Stomach (tissue), 9 donors: ENCODE data around the gene CRACDL. TPM values are rescaled to one million over a fixed set of nuclear protein-coding genes. Genes with fewer than 3 reads are reported as not detected.

Experiments used
- DNase-seq, 2 donors: peaks; one replicate each; pipeline versions ENCODE4 v3.0.0 to v3.0.0-alpha.2; 2013 to 2019
- H3K27ac ChIP-seq, 5 donors: fragments of 200-600 bp in 4 of 5; sonication (generic) in 4 of 5; one replicate each; pipeline ENCODE4 v1.5.1; 2013 to 2019; ENCODE audit warnings: mild to moderate bottlenecking in 1 of 5, moderate library complexity in 1 of 5
- H3K27me3 ChIP-seq, 3 donors: fragments of 200-600 bp; sonication (generic); one replicate each; pipeline ENCODE4 v1.5.1; 2017 to 2019; ENCODE audit warnings: mixed run types in 1 of 3
- H3K36me3 ChIP-seq, 4 donors: fragments of 200-600 bp; sonication (generic); 1 replicate in 3 of 4; 2 replicates in 1 of 4; pipeline ENCODE4 v1.5.1; 2016 to 2019
- H3K4me1 ChIP-seq, 4 donors: fragments of 200-600 bp; sonication (generic); one replicate each; pipeline ENCODE4 v1.5.1; 2016 to 2019
- H3K4me3 ChIP-seq, 4 donors: fragments of 200-600 bp; sonication (generic) in 3 of 4; one replicate each; pipeline ENCODE4 v1.5.1; 2016 to 2019; ENCODE audit warnings: mild to moderate bottlenecking in 1 of 4
- H3K9me3 ChIP-seq, 4 donors: fragments of 200-600 bp; sonication (generic); one replicate each; pipeline ENCODE4 v1.5.1; 2016 to 2019
- EP300 ChIP-seq: sonication (generic); formaldehyde crosslinking; IDR thresholded peaks from one replicate; pipeline ENCODE4 v1.6.1; 2017; ENCODE audit warnings: antibody characterized with exemption
- POLR2A ChIP-seq, 4 donors: fragments of 450-650 bp; IDR thresholded peaks; one replicate each; pipeline ENCODE4 v1.6.1; 2016; ENCODE audit warnings: antibody characterized with exemption in 4 of 4, control low read depth in 2 of 4, mild to moderate bottlenecking in 1 of 4, moderate library complexity in 1 of 4
- POLR2AphosphoS5 ChIP-seq, 3 donors: sonication (generic); formaldehyde crosslinking; IDR thresholded peaks; one replicate each; pipeline ENCODE4 v1.6.1; 2016; ENCODE audit warnings: antibody characterized with exemption in 3 of 3
- WGBS, 5 donors: extraction: QIAGEN DNeasy Blood & Tissue Kit in 3 of 5; methylation state at CpG; one replicate each; pipeline versions ENCODE4 v1.1.5 to v1.1.7; 2013 to 2018; 5-methylcytosine and 5-hydroxymethylcytosine counted together
- intact Hi-C: fragments of 100-400 bp; cut with DNase I; formaldehyde crosslinking; loops from one replicate; pipeline ENCODE4 v1.15.1; 2023; ENCODE audit warnings: low total_unique reads
- polyA plus RNA-seq, 3 donors: library from polyadenylated mRNA; stranded (reverse); fragments of 200-250 nt; gene quantifications; one replicate each; pipeline ENCODE4 v1.2.3, GENCODE V29; 2013
- total RNA-seq, 5 donors: library from RNA; depleted of rRNA; stranded (reverse); fragments of >200 nt; gene quantifications; one replicate each; pipeline versions ENCODE4 v1.1.0 to v1.2.3, GENCODE V29; 2014 to 2016
- TF ChIP-seq, protein P1 (sequence below), 7 experiments: fragments of 450-650 bp in 4 of 7; fragments of 200-600 bp in 3 of 7; sonication (generic) in 3 of 7; IDR thresholded peaks; one replicate each; pipeline ENCODE4 v1.5.1; 2016 to 2019; ENCODE audit warnings: antibody characterized with exemption in 7 of 7, control low read depth in 2 of 7, mild to moderate bottlenecking in 1 of 7
- donor health status: healthy with polysubstance abuse.
- donor health status: Bipolar disorder and iron deficiency.
- donor health status: healthy.

The CRACDL gene
- total and polyA plus RNA-seq, 8 donors: 5.4 to 205 (median 7.8) TPM

DNA sequence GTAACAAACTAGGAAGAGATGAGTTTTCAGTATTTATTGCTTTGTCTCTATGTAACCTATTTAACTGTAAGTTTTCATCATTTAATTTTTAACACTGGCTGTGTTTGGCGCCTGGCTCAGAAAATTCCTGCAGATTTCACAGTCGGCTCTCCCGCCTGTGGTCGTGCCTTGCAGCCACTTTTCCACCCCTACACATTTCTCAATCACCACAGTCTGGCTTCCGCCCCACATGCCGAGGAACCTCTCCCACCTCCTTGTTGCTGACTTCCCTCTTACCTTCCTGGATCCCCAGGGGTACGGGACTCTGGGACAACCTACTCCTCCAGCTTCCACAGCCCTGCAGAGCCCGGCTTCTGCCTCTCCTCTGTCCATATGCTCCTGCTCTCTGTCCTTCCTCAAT lies 163.5 kb downstream of the CRACDL start:
- H3K4me3 ChIP-seq: no peak overlapping the region
- no peaks in the 10 kb centered on the region for H3K36me3 ChIP-seq
- peaks cover 11 to 39% (median 29%) of the 10 kb centered on the region in 4 donors for H3K4me1 ChIP-seq
- TF ChIP-seq POLR2AphosphoS5 (IDR thresholded peaks at IDR 0.05) (no peak), EP300 (no peak), POLR2A (IDR thresholded peaks at IDR 0.05) (no peak)
- TF ChIP-seq, protein P1, sequence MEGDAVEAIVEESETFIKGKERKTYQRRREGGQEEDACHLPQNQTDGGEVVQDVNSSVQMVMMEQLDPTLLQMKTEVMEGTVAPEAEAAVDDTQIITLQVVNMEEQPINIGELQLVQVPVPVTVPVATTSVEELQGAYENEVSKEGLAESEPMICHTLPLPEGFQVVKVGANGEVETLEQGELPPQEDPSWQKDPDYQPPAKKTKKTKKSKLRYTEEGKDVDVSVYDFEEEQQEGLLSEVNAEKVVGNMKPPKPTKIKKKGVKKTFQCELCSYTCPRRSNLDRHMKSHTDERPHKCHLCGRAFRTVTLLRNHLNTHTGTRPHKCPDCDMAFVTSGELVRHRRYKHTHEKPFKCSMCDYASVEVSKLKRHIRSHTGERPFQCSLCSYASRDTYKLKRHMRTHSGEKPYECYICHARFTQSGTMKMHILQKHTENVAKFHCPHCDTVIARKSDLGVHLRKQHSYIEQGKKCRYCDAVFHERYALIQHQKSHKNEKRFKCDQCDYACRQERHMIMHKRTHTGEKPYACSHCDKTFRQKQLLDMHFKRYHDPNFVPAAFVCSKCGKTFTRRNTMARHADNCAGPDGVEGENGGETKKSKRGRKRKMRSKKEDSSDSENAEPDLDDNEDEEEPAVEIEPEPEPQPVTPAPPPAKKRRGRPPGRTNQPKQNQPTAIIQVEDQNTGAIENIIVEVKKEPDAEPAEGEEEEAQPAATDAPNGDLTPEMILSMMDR (IDR thresholded peaks at IDR 0.05): no peak
- no peak for DNase-seq
- WGBS, 5 donors: 83 to 93% (median 91%) methylated on average over 8 of the region's 8 CpGs
- H3K27me3 ChIP-seq: no peaks in the 10 kb centered on the region
- peak overlapping the region in 3 of 5 donors; percentile 40 to 68 (median 54) for H3K27ac ChIP-seq
- H3K9me3 ChIP-seq: no peaks in the 10 kb centered on the region
- intact Hi-C loops: no loop called here

DNA sequence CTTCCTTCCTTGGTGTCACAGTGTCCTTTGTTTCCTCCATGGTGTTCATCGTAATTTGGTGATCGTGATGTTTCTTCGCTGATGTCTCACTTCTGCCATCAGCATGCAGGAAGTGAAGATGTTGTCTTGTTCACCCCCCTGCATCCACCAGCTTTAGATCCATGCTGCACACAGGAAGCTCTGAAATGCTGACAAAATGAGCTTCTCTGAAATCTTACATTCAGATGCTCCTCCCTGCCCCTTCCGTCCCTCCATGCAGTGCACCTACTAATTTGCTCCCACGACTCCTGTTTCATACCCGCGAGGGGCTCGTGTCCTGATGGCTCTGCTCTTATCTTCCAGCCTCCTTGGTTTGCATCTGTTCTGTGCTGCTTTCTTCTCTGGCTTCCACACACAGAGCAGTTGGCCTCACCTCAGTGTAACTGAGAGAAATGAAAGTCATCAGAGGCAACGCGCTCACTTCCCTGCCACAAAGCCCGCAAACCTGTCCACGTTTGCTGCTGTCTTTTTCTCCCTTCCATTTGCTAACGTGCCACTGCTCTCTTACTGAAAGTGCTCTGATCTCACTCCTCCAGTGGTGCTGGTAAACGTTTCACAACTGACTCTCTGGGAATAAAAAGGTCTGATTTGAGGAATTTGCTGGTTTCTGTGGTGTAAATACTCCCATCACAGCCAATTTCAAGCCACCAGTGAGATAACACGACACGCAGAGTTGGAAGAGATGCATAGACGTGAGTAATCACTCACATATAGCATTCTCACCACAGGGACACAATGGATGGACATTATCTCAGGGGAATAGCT lies 164.1 kb downstream of the CRACDL start:
- H3K9me3 ChIP-seq: no peaks in the 10 kb centered on the region
- H3K4me1 ChIP-seq: peaks cover 11 to 39% (median 29%) of the 10 kb centered on the region in 4 donors
- H3K27me3 ChIP-seq: no peaks in the 10 kb centered on the region
- H3K36me3 ChIP-seq: no peaks in the 10 kb centered on the region
- peak overlapping the region in 2 of 4 donors; percentile 9 to 10 for H3K4me3 ChIP-seq
- DNase-seq: peak in 1 of 2 donors; percentile 57
- no peak for TF ChIP-seq POLR2AphosphoS5 (IDR thresholded peaks at IDR 0.05)
- no peak for TF ChIP-seq POLR2A (IDR thresholded peaks at IDR 0.05)
- TF ChIP-seq, protein P1 (IDR thresholded peaks at IDR 0.05): no peak
- TF ChIP-seq EP300: no peak
- peak overlapping the region in 4 of 5 donors; percentile 40 to 68 (median 51) for H3K27ac ChIP-seq
- WGBS, 5 donors: 62 to 70% (median 65%) methylated on average over 17 of the region's 17 CpGs
- intact Hi-C loops: no loop called here

DNA sequence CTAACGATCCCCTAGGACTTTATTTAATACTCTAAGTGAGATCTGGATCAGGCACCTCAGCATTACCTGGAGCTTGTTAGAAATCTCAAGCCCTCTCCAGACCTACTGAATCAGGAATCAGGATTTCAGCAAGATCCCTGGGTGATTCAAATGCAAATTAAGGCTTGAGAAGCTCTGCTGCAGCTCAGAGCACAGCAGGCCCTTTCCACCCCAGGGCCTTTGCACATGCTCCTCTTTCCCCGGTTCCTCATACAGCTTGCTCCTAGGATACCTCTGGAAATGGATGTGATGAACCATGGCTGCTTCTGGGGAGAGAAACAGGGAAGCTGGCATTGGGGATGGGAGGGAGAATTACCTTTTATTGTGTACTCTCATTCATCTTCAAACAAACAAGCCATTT lies 164.8 kb downstream of the CRACDL start:
- WGBS, 5 donors: 76 to 93% (median 85%) methylated on average over 2 of the region's 2 CpGs
- Histone ChIP-seq H3K27ac (peak overlapping the region; percentile 27 to 68 (median 48)), H3K4me1 (peaks cover 11 to 39% (median 26%) of the 10 kb centered on the region in 4 donors), H3K36me3 (no peaks in the 10 kb centered on the region), H3K9me3 (no peaks in the 10 kb centered on the region), H3K27me3 (no peaks in the 10 kb centered on the region), H3K4me3 (peak overlapping the region in 1 of 4 donors; percentile 5)
- DNase-seq: no peak
- intact Hi-C loops: no loop called here
- TF ChIP-seq, protein P1 (IDR thresholded peaks at IDR 0.05): no peak
- no peak for TF ChIP-seq POLR2A (IDR thresholded peaks at IDR 0.05)
- no peak for TF ChIP-seq EP300
- TF ChIP-seq POLR2AphosphoS5 (IDR thresholded peaks at IDR 0.05): no peak

DNA sequence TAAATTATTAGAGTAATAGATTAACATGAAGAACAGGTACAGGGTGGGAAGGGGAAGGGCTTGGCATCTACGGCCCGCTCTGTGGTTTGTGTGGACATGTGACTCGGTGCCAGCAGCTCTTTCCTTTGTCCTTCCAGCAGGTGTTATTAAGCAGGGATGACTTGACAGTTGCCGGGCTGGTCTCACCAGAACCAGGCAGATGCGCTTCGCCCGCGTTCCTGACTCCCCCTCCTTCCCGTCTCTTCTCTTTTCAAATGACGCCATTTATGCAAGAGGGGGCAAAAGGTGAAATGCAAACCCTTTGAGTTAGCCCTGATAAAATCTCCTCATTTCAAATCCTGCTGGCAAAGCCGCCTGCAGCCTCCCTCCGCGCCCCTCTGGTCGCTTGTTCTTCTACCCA lies 166.2 kb downstream of the CRACDL start:
- peak overlapping the region in 1 of 4 donors; percentile 1 for H3K4me3 ChIP-seq
- H3K27ac ChIP-seq: peak overlapping the region in 4 of 5 donors; percentile 5 to 60 (median 34)
- H3K36me3 ChIP-seq: no peaks in the 10 kb centered on the region
- peaks cover 11 to 31% (median 20%) of the 10 kb centered on the region in 4 donors for H3K4me1 ChIP-seq
- no peak for TF ChIP-seq POLR2AphosphoS5 (IDR thresholded peaks at IDR 0.05)
- no peak for TF ChIP-seq POLR2A (IDR thresholded peaks at IDR 0.05)
- TF ChIP-seq EP300: no peak
- TF ChIP-seq, protein P1 (IDR thresholded peaks at IDR 0.05): no peak
- intact Hi-C loops: no loop called here
- WGBS, 5 donors: 24 to 45% (median 34%) methylated on average over 14 of the region's 14 CpGs
- H3K9me3 ChIP-seq: no peaks in the 10 kb centered on the region
- peak; percentile 55 to 67 for DNase-seq
- H3K27me3 ChIP-seq: no peaks in the 10 kb centered on the region
